OCI-LY3 (cell line): ENCODE measurements around the gene SENP1.

Source experiments
- H2AFZ ChIP-seq: fragments of 200-600, 300-600 bp; shearing (Covaris generic); 2 replicates; pipeline ENCODE4 v1.6.0; 2014; ENCODE audit warnings: antibody characterized with exemption, low read depth, low read length
- H3K27ac ChIP-seq: fragments of 200-600, 300-600 bp; sonication (generic); 2 replicates; pipeline ENCODE4 v1.5.1; 2014; ENCODE audit warnings: mild to moderate bottlenecking, low read length, moderate library complexity, mixed read lengths
- H3K27me3 ChIP-seq: fragments of 200-600, 300-600 bp; sonication (generic); 2 replicates; pipeline ENCODE4 v1.6.1; 2014; ENCODE audit warnings: low read depth, low read length, mixed read lengths
- H3K36me3 ChIP-seq: fragments of 200-600, 300-600 bp; sonication (generic); replicated peaks from 2 replicates; pipeline ENCODE3; 2014; ENCODE audit warnings: low read depth, low read length, mixed read lengths
- H3K4me1 ChIP-seq: fragments of 300-600, 200-600 bp; sonication (generic); 2 replicates; pipeline ENCODE4 v1.6.1; 2014; ENCODE audit warnings: low read length, mixed read lengths
- H3K4me2 ChIP-seq: fragments of 200-600, 300-600 bp; sonication (generic); 2 replicates; pipeline ENCODE4 v1.6.1; 2014; ENCODE audit warnings: low read length, mixed read lengths
- H3K4me3 ChIP-seq: fragments of 300-600, 200-600 bp; sonication (generic); 2 replicates; pipeline ENCODE4 v1.5.1; 2014; ENCODE audit warnings: antibody characterized with exemption, mild to moderate bottlenecking, low read length, moderate library complexity
- H3K79me2 ChIP-seq: fragments of 300-600, 200-600 bp; shearing (Covaris generic); 2 replicates; pipeline ENCODE4 v1.6.1; 2014; ENCODE audit warnings: mild to moderate bottlenecking, low read length, mixed read lengths
- H3K9ac ChIP-seq: fragments of 300-600, 200-600 bp; shearing (Covaris generic); 2 replicates; pipeline ENCODE4 v1.6.0; 2014; ENCODE audit warnings: mild to moderate bottlenecking, low read length, moderate library complexity
- H3K9me3 ChIP-seq: fragments of 200-600, 300-600 bp; shearing (Covaris generic); 2 replicates; pipeline ENCODE4 v1.6.1; 2014; ENCODE audit warnings: low read length, mixed read lengths; ENCODE audit not compliant: insufficient read depth
- H4K20me1 ChIP-seq: fragments of 200-600, 300-600 bp; sonication (generic); 2 replicates; pipeline ENCODE4 v1.6.1; 2016; ENCODE audit warnings: low read length, mixed read lengths; ENCODE audit not compliant: insufficient read depth
- EZH2phosphoT487 ChIP-seq: fragments of 200-600 bp; shearing (Covaris generic); IDR thresholded peaks from 2 replicates; pipeline ENCODE4 v1.6.1; 2018; ENCODE audit warnings: antibody characterized with exemption, mixed run types, low read depth
- TF ChIP-seq, protein P1 (sequence below): fragments of 200-600, 300-600 bp; sonication (generic); IDR thresholded peaks from 2 replicates; pipeline ENCODE4 v1.5.1; 2014; ENCODE audit warnings: antibody characterized with exemption, low read length, low read depth

SENP1 gene

DNA sequence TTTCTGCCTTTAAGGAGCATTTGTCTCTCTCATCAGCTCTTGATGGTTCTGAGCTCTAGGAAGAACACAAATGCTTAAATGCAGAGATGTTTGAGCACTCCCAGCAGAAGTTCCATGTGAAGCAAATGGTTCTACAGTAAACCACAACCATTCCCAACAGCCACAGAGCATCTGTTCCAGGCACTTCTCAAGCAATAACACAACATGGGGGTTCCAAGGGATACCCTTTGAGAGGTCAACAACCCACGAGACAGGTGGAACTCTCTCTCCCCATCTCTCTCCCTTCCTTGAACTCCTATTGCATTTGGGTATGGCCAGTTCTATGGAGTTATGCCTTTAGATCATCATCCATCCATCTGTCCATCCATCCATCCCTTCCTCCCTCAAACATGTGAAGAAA lies 96.4 kb downstream of the SENP1 start:
- H2AFZ ChIP-seq: no peak overlapping the region
- H3K4me3 ChIP-seq: no peak overlapping the region
- H3K9ac ChIP-seq: no peak overlapping the region
- H3K9me3 ChIP-seq: no peaks in the 10 kb centered on the region
- H3K4me1 ChIP-seq: no peaks in the 10 kb centered on the region
- H3K27ac ChIP-seq: no peak overlapping the region
- no peaks in the 10 kb centered on the region for H3K36me3 ChIP-seq
- H3K27me3 ChIP-seq: peaks cover 28% of the 10 kb centered on the region
- no peak overlapping the region for H3K4me2 ChIP-seq
- no peak for TF ChIP-seq EZH2phosphoT487
- TF ChIP-seq, protein P1, sequence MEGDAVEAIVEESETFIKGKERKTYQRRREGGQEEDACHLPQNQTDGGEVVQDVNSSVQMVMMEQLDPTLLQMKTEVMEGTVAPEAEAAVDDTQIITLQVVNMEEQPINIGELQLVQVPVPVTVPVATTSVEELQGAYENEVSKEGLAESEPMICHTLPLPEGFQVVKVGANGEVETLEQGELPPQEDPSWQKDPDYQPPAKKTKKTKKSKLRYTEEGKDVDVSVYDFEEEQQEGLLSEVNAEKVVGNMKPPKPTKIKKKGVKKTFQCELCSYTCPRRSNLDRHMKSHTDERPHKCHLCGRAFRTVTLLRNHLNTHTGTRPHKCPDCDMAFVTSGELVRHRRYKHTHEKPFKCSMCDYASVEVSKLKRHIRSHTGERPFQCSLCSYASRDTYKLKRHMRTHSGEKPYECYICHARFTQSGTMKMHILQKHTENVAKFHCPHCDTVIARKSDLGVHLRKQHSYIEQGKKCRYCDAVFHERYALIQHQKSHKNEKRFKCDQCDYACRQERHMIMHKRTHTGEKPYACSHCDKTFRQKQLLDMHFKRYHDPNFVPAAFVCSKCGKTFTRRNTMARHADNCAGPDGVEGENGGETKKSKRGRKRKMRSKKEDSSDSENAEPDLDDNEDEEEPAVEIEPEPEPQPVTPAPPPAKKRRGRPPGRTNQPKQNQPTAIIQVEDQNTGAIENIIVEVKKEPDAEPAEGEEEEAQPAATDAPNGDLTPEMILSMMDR: no peak
- no peaks in the 10 kb centered on the region for H4K20me1 ChIP-seq
- H3K79me2 ChIP-seq: no peaks in the 10 kb centered on the region

DNA sequence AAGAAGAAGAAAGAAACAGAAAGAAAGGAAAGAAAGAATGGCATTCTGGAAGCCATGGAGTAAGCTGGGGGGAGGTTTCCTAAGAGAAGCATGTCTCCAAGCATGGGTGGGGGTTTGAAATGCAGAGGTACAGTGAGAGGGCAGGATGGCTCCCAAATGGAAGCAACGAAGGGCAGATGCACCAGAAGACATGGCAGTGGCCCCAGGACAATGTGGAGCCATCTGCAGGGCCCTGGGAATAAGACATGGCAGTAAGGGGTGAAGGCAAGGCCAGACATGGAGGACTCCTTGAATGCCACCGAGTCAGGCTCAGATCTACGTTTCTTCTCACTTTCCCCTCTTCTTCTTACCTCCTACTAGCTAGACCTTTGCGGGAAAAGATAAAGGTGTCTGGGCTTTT lies 96.9 kb downstream of the SENP1 start:
- Histone ChIP-seq H3K36me3 (no peaks in the 10 kb centered on the region), H3K4me1 (no peaks in the 10 kb centered on the region), H3K4me2 (no peak overlapping the region), H4K20me1 (no peaks in the 10 kb centered on the region), H3K27ac (no peak overlapping the region), H3K4me3 (no peak overlapping the region), H3K27me3 (peaks cover 23% of the 10 kb centered on the region), H2AFZ (no peak overlapping the region), H3K79me2 (no peaks in the 10 kb centered on the region), H3K9me3 (no peaks in the 10 kb centered on the region), H3K9ac (no peak overlapping the region)
- no peak for TF ChIP-seq EZH2phosphoT487
- TF ChIP-seq, protein P1: no peak

DNA sequence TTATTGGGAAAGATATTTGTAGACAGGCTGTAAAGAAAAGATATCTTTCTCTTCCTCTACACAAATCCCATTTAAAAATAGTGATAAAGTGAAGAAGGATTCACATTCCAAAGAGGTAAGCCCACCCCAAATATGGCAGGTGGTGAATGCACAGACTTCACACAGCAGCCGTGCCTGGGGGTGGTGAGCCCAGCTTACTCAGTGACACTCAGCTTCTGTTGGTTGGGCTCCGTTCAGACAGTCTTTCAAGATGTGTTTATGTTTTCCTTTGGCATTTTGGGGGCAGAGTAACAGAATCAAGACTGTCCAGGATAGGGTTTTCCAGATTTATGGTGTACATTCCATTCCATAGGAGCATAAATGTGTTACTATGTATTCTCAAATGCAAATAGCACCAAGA lies 97.5 kb downstream of the SENP1 start:
- Histone ChIP-seq H3K27me3 (peaks cover 19% of the 10 kb centered on the region), H3K4me3 (no peak overlapping the region), H3K9ac (no peak overlapping the region)

DNA sequence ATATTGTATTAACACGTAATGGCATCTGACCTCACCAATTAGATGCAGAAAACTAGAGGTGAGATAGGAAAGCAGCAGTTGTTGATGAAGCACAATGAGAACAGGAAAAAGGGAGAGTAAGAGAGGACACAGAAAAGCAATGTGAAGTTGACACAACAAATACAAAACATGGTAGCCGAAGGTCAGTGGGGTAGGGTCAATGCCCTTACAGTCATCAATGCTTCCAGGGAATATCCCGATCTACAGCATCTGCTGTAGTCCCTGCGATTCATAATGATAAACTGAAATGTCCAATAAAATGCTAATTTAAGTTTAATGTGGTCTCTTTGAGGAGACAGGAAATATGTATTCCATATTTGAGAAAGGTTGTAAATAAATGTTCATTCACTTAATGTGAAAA lies 98.7 kb downstream of the SENP1 start:
- H3K79me2 ChIP-seq: no peaks in the 10 kb centered on the region
- peaks cover 15% of the 10 kb centered on the region for H3K27me3 ChIP-seq

More for the DNA sequence above, 97.5 kb downstream of the SENP1 start:
- no peaks in the 10 kb centered on the region for H3K9me3 ChIP-seq
- no peak overlapping the region for H2AFZ ChIP-seq
- no peak overlapping the region for H3K27ac ChIP-seq
- H3K36me3 ChIP-seq: no peaks in the 10 kb centered on the region
- no peaks in the 10 kb centered on the region for H4K20me1 ChIP-seq
- H3K4me1 ChIP-seq: no peaks in the 10 kb centered on the region
- TF ChIP-seq, protein P1: no peak
- TF ChIP-seq EZH2phosphoT487: no peak
- H3K4me2 ChIP-seq: no peak overlapping the region
- no peaks in the 10 kb centered on the region for H3K79me2 ChIP-seq

More for the DNA sequence above, 98.7 kb downstream of the SENP1 start:
- TF ChIP-seq, protein P1: no peak
- TF ChIP-seq EZH2phosphoT487: no peak
- Histone ChIP-seq H3K27ac (no peak overlapping the region), H3K36me3 (no peaks in the 10 kb centered on the region), H4K20me1 (no peaks in the 10 kb centered on the region), H3K9ac (no peak overlapping the region), H2AFZ (no peak overlapping the region), H3K9me3 (no peaks in the 10 kb centered on the region), H3K4me1 (no peaks in the 10 kb centered on the region), H3K4me2 (no peak overlapping the region), H3K4me3 (no peak overlapping the region)
